ENCODE measurements around the gene BRD3OS.

DNA sequence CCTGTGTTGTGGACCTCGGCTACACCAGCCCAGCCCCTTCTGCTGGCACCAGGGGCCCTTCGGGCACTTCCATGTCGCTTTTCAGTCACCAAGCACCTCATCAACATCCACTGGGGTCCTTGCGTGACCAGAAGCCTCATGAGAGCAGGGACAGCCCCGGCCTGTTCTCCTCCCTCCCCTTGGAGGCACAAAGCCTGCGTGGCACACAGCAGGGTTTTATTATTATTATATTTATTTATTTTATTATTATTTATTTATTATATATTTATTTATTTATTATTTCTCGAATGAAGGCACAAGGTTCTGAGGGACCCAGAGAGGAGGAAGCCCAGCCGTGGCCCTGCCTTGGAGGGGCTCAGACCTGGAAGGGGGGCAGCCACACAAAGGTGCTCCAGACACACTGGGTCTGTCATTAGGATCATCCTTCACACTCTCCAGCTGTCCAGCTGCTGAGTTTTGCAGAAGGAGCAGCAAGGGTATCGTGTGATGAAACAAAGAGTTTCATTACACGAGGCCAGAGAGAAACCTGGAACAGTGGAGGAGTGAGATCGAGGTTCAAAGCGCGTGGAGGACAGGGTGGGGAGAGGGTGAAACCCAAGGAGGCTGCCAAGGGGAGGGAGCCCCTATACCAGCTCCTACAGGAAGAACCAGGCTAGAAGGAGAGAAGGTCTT lies 38.4 kb upstream of the BRD3OS start:
- TF ChIP-seq CTCF (conservative IDR thresholded peaks at IDR 0.05; ENCODE audit: low read length) = no peak
- TF ChIP-seq EZH2phosphoT487 (IDR thresholded peaks at IDR 0.05; ENCODE audit: borderline replicate concordance, low read depth, low read length) = no peak

Data from OCI-LY7 (cell line).